ENCODE results near the gene LCP2. TPM values are rescaled to one million over a fixed set of nuclear protein-coding genes. Genes with fewer than 3 reads are reported as not detected.
A peak's percentile ranks its signal among the peaks of the same experiment; 100 is the strongest.

LCP2 gene
- total RNA-seq, 1 donor from 2014 or later = 0.09 TPM

- Histone ChIP-seq H3K9ac (ENCODE audit: low read length) (no peak overlapping the region), H3K27me3 (ENCODE audit: insufficient read depth, low read length) (no peaks in the 10 kb centered on the region), H3K4me1 (ENCODE audit: insufficient read depth, low read length) (no peaks in the 10 kb centered on the region), H3K79me2 (ENCODE audit: insufficient read depth, low read length) (no peaks in the 10 kb centered on the region), H4K20me1 (ENCODE audit: insufficient read depth, low read length) (no peaks in the 10 kb centered on the region), H2AFZ (ENCODE audit: low read depth, low read length) (no peak overlapping the region), H3K4me2 (ENCODE audit: low read length) (no peak overlapping the region), H3K27ac (ENCODE audit: low read depth, low read length) (no peak overlapping the region), H3K36me3 (ENCODE audit: insufficient read depth, low read length) (no peaks in the 10 kb centered on the region), H3K9me3 (ENCODE audit: insufficient read depth, low read depth, low read length) (no peaks in the 10 kb centered on the region), H3K4me3 (ENCODE audit: insufficient read depth, low read depth, low read length) (no peak overlapping the region)
- TF ChIP-seq, protein P1, sequence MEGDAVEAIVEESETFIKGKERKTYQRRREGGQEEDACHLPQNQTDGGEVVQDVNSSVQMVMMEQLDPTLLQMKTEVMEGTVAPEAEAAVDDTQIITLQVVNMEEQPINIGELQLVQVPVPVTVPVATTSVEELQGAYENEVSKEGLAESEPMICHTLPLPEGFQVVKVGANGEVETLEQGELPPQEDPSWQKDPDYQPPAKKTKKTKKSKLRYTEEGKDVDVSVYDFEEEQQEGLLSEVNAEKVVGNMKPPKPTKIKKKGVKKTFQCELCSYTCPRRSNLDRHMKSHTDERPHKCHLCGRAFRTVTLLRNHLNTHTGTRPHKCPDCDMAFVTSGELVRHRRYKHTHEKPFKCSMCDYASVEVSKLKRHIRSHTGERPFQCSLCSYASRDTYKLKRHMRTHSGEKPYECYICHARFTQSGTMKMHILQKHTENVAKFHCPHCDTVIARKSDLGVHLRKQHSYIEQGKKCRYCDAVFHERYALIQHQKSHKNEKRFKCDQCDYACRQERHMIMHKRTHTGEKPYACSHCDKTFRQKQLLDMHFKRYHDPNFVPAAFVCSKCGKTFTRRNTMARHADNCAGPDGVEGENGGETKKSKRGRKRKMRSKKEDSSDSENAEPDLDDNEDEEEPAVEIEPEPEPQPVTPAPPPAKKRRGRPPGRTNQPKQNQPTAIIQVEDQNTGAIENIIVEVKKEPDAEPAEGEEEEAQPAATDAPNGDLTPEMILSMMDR (IDR thresholded peaks at IDR 0.05; ENCODE audit: insufficient read depth, low read depth, low read length) = no peak
- no peak for TF ChIP-seq EZH2 (IDR thresholded peaks at IDR 0.05; ENCODE audit: insufficient read depth, low read length)
- Mint-ChIP-seq H3K4me3 (ENCODE audit: unreplicated experiment) (no peak overlapping the region), H3K27me3 (ENCODE audit: low read depth, unreplicated experiment) (peaks cover 5% of the 10 kb centered on the region), H3K27ac (ENCODE audit: unreplicated experiment) (no peak overlapping the region), H3K36me3 (ENCODE audit: low read depth, unreplicated experiment) (peaks cover 2% of the 10 kb centered on the region), H3K4me1 (ENCODE audit: low read depth, unreplicated experiment) (peaks cover 24% of the 10 kb centered on the region), H3K9me3 (ENCODE audit: unreplicated experiment) (peaks cover 2% of the 10 kb centered on the region)
- FAIRE-seq (no peak), DNase-seq (ENCODE audit: low read depth) (no peak)
Observed at GRCh38 chr5:170316937-170317336, 19.4 kb upstream of the LCP2 start.

GRCh38 chr5:170315154-170315553 lies 17.6 kb upstream of the LCP2 start:
- no peak overlapping the region for H3K4me3 ChIP-seq (ENCODE audit: insufficient read depth, low read depth, low read length)
- H3K4me3 Mint-ChIP-seq (ENCODE audit: unreplicated experiment) = no peak overlapping the region
- H3K79me2 ChIP-seq (ENCODE audit: insufficient read depth, low read length) = no peaks in the 10 kb centered on the region

DNA sequence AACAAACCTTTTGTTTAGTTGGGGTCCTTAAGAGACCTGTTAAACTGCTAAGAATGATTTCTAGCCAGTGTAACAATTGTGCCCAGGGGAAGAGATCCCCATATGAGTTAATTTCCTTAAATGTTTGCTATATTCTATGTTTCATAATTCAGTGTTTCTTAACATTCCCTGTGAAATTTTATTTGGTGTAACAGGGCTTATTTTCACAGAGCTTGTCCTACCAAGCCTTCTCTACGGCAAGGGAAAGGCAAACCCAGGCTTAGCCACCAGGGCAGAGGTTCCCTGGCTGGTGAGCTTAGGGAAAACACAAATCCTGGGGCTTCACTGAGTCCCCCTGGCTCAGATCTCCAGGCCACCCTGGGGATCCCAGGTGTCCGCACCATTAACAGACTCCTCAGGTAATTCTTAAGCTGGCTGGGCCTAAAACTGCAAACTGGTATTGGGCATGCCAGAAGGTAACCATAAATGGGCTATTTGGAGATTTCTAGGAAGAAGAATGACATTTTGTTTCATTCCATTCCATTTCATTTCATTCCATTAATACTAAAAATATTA lies 17.0 kb upstream of the LCP2 start:
- H3K36me3 Mint-ChIP-seq (ENCODE audit: low read depth, unreplicated experiment) = peaks cover 2% of the 10 kb centered on the region
- no peak for DNase-seq (ENCODE audit: low read depth)
- peaks cover 29% of the 10 kb centered on the region for H3K4me1 Mint-ChIP-seq (ENCODE audit: low read depth, unreplicated experiment)
- Histone ChIP-seq H3K36me3 (ENCODE audit: insufficient read depth, low read length) (no peaks in the 10 kb centered on the region), H3K9me3 (ENCODE audit: insufficient read depth, low read depth, low read length) (no peaks in the 10 kb centered on the region), H3K27ac (ENCODE audit: low read depth, low read length) (no peak overlapping the region), H3K4me2 (ENCODE audit: low read length) (no peak overlapping the region), H3K9ac (ENCODE audit: low read length) (no peak overlapping the region), H2AFZ (ENCODE audit: low read depth, low read length) (no peak overlapping the region), H3K4me3 (ENCODE audit: insufficient read depth, low read depth, low read length) (no peak overlapping the region), H3K27me3 (ENCODE audit: insufficient read depth, low read length) (peaks cover 2% of the 10 kb centered on the region), H4K20me1 (ENCODE audit: insufficient read depth, low read length) (no peaks in the 10 kb centered on the region), H3K79me2 (ENCODE audit: insufficient read depth, low read length) (no peaks in the 10 kb centered on the region), H3K4me1 (ENCODE audit: insufficient read depth, low read length) (no peaks in the 10 kb centered on the region)
- no peak overlapping the region for H3K27ac Mint-ChIP-seq (ENCODE audit: unreplicated experiment)
- peaks cover 5% of the 10 kb centered on the region for H3K27me3 Mint-ChIP-seq (ENCODE audit: low read depth, unreplicated experiment)
- no peak overlapping the region for H3K4me3 Mint-ChIP-seq (ENCODE audit: unreplicated experiment)
- FAIRE-seq = no peak
- TF ChIP-seq, protein P1 (IDR thresholded peaks at IDR 0.05; ENCODE audit: insufficient read depth, low read depth, low read length) = no peak
- no peak for TF ChIP-seq EZH2 (IDR thresholded peaks at IDR 0.05; ENCODE audit: insufficient read depth, low read length)
- H3K9me3 Mint-ChIP-seq (ENCODE audit: unreplicated experiment) = no peaks in the 10 kb centered on the region

More at GRCh38 chr5:170315154-170315553, 17.6 kb upstream of the LCP2 start:
- peaks cover 5% of the 10 kb centered on the region for H3K27me3 Mint-ChIP-seq (ENCODE audit: low read depth, unreplicated experiment)
- no peaks in the 10 kb centered on the region for H3K9me3 Mint-ChIP-seq (ENCODE audit: unreplicated experiment)
- H3K27me3 ChIP-seq (ENCODE audit: insufficient read depth, low read length) = peaks cover 2% of the 10 kb centered on the region
- no peak overlapping the region for H2AFZ ChIP-seq (ENCODE audit: low read depth, low read length)
- H3K27ac Mint-ChIP-seq (ENCODE audit: unreplicated experiment) = peak overlapping the region; percentile 64
- H3K4me1 ChIP-seq (ENCODE audit: insufficient read depth, low read length) = no peaks in the 10 kb centered on the region
- DNase-seq (ENCODE audit: low read depth) (no peak), FAIRE-seq (no peak)
- no peak overlapping the region for H3K4me2 ChIP-seq (ENCODE audit: low read length)
- H4K20me1 ChIP-seq (ENCODE audit: insufficient read depth, low read length) = no peaks in the 10 kb centered on the region
- H3K36me3 Mint-ChIP-seq (ENCODE audit: low read depth, unreplicated experiment) = peaks cover 2% of the 10 kb centered on the region
- H3K36me3 ChIP-seq (ENCODE audit: insufficient read depth, low read length) = no peaks in the 10 kb centered on the region
- TF ChIP-seq, protein P1 (IDR thresholded peaks at IDR 0.05; ENCODE audit: insufficient read depth, low read depth, low read length) = no peak
- no peak for TF ChIP-seq EZH2 (IDR thresholded peaks at IDR 0.05; ENCODE audit: insufficient read depth, low read length)
- no peak overlapping the region for H3K9ac ChIP-seq (ENCODE audit: low read length)
- H3K27ac ChIP-seq (ENCODE audit: low read depth, low read length) = no peak overlapping the region
- H3K9me3 ChIP-seq (ENCODE audit: insufficient read depth, low read depth, low read length) = no peaks in the 10 kb centered on the region
- H3K4me1 Mint-ChIP-seq (ENCODE audit: low read depth, unreplicated experiment) = peaks cover 29% of the 10 kb centered on the region
